ENCODE measurements around the gene NR4A1.

The NR4A1 gene

DNA sequence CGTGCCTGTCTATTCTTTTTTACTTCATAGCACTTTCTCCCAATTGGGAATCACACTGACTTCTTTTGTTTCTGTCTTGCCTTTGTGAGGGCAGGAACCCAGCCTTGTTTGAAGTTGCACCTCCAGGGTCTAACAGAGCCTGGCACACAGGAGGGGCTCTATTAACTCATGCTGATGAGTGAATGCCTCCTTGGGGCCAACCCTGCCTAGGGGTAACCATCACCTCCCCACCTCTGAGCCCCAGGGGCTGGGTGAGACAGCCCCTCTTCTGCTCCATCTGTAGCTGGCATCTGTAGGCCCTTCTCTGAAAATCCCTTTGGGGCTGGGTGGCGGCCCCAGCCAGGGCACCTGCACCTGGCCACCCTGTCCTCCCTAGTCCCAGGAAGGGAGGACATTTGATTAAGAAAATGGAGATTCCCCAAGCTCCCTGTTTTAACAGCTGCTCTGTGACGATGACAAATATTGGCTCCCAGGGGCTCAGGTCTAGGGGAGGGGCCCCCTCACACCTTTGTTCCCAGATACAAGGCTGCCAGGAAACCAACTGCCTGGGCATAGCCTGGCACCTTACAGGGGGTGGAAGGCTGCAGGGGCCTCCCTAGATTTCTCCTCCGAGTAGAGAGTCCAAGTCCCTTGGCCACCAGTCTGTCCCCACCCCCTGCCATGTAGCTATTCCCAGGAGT lies 32.7 kb upstream of the NR4A1 start:
- DNase-seq = peak; percentile 65

DNA sequence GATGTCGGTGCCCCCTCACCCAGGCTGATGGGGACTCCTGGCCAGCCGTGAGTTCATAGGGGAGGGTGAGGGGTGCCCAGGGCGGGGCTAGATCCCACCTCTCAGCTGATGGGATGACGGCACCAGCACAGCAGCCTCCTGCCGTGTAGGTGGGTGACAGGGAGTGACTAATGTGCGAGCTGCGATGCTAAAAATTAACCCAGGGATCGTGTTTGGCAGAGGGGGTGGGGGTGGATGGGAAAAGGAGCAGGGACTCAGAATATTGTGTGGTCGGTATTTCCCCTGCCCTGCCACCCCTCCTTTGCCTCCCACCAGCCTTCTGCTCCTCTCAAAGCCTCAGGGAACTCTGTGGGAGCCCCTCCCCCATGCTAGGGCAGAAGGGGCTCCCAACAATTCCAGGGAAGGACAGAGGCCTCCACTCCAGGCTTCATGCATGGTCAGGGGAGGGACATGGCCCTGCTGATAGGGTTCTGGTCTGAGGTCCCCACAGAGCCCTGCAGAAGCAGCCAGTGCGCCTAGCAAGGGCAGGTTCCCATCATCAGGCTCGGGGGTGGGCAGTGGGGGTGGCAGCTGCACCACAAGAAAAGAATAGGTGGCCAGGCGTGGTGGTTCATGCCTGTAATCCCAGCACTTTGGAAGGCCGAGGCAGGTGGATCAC lies 32.0 kb upstream of the NR4A1 start:
- peak; percentile 65 for DNase-seq

GRCh38 chr12:52020539-52021336 lies 30.5 kb upstream of the NR4A1 start:
- DNase-seq = peak; percentile 74

DNA sequence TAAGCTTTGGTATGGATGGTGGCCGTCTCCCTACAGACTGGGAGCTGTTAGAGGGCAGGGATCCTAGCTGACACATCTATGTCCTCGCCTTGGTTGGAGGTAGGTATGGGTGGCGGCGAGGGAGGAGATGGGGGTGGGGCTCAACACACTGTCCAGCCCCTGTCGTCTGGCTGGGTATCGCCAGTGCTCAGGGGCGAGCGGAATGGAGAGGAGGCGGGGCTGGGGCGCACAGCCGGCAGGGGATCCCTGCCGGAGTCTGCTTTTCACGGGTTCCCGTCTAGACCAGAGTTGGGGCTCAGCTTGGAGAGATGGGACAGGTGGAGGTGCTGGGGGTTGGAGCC lies 28.4 kb upstream of the NR4A1 start:
- no peak for DNase-seq

GRCh38 chr12:52023182-52023975 lies 27.9 kb upstream of the NR4A1 start:
- DNase-seq = peak; percentile 84

GRCh38 chr12:52023976-52024688 lies 27.1 kb upstream of the NR4A1 start:
- no peak for DNase-seq

DNA sequence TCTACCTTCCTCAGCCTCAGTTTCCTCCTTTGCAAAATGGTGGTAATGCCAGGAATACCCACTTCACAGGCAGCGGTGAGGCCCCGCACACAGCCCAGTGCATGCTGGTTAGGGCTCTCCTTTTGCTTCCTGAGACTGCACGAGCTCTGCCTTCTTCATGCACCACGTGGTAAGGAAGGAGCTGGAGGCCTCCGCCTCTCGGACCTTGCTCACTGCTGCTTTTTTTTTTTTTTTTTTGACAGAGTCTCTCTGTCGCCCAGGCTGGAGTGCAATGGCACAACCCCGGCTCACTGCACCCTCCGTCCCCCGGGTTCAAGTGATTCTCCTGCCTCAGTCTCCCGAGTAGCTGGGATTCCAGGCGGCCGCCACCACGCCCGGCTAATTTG lies 26.4 kb upstream of the NR4A1 start:
- no peak for DNase-seq

DNA sequence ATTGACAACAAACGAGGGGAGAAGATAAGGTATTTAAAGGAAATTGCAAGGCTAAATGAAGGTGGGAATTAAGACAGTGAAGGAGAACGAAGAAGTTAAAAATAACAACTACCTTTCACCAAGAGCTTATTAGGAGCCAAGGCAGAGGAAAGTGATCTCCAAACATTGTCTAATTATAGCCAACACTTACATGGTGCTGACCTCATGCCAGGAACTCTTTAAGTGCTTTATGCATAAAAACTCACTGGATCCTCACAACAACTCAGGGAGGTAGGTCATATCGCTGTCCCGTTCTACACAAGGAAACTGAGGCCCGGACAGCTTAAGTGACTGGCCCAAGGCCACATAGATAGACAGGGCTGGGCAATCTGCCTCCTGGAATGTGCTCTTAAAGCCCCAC lies 25.0 kb upstream of the NR4A1 start:
- no peak for DNase-seq

DNA sequence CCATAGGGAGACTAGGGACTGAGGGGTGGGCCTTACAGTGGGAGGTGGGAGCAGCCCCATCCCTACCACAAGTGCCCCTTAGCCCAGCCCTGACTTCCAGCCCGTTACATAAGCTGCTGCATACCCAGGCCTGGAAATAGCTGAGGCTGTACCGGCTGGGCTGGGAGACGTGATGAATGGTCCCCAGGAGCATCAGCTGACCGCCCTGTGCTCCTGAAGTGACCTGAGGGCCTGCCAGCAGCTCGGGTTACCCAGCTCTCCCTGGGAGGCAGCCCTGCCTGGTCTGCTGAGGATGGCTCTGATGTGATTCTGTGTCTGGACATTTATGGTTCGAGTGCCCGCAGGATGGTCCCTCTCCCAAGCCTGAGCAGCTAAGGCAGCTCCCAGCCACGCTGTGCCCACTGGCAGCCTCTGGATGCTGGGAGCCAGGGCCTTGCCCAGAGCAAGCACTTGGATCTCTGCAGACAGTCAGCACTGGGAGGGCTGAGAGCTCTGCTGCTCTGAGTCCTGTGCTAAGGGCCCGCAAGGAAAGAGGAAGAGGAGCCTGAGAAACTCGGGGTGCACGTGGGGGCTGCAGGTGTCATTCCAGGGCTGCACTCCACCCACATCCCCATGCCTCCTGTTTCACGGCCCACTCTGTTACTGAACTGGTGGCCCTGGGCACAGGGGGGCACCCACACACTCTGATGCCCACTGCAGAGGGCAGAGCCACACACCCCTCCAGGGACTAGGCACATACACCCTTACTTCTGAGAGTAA lies 24.0 kb upstream of the NR4A1 start:
- no peak for DNase-seq

DNA sequence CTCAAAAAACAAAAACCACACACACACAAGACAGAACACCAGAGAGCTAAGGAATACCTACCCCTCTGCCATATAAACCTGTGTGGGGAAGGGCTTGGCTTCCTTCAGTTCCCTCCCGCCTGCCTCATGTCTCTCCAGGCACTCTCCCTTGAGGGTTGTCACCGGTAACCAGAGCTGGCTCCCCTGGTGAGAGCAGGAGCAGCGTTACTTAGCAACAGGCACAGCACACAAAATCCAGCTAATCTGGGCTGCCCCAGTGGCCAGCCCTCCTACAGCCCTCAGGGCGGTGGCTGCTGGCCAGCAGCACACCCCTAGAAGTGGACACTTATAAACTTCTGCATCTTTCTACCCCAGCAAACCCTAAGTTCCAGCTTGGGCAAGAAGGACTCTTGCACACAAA lies 21.6 kb upstream of the NR4A1 start:
- DNase-seq = peak; percentile 94

GRCh38 chr12:52032446-52032803 lies 18.8 kb upstream of the NR4A1 start:
- no peak for DNase-seq

DNA sequence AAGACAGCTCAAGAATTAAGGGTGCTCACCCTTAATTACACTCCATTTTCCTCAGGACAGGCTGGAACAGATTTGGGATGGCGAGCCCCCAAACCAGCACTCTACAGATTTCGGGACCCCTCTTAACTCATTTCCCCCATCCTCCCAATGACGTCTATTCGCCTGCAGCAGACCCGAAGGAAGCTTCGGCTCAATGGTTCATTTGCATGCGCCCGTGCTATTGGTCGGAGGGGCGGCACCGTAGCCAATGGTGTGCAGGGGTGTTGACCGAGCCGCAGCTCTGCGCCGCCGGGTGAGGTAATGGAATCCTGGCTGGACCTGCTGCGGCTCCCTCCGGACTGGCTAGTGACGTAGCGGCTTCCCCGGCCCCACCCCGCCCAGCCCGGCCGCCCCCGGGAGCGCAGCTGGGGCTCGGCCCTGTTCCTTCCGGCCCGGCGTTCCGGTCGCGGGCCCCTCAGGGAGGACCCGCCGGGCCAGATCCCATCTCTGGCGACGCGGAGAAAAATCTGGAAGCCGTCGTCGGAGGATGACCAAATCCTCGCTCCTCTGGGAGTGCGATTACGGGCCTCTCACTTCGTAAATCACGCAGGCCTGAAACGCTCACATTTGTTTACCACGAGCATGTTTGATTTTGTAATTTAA lies 18.3 kb upstream of the NR4A1 start:
- peak; percentile 96 for DNase-seq

GRCh38 chr12:52033446-52034140 lies 17.6 kb upstream of the NR4A1 start:
- DNase-seq = no peak

DNA sequence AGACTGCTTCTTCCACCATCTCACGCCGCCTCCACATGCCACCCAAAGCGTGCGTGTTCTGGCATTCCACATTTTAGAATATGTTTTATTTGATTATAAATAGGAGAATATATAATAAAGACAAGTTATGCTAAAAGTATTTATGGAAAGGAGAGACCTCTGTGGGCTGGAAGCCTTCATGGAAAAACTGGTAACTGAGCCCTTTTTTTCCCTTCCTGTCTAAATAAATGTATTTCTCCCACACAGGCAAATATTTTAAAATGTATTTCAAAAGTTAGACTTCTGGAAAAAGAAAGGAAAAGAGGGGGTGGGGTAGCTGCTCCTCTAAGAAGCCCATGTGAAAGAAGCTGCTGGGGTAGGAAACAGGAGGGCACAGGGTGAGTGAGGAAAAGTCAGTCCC lies 16.1 kb upstream of the NR4A1 start:
- no peak for DNase-seq

DNA sequence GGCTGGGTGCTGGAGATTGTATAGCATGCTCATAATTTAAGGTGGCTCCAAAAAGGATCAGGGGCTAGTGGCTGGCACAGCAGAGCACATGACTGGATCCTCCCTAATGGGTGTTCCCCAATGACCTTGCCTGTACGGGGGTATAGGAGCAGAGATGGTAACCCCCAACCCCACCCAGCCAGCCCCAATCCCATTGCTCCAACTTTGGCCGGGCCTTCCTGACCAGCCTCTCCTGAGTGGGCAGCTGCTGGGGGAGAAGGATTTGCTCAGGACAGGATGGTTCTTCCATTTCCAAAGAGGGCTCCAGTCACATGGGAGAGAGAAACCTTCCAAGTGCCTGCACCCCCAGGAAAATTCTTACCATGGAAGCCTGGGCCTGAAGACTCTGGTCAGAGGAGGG lies 15.3 kb upstream of the NR4A1 start:
- no peak for DNase-seq

- DNase-seq = peak; percentile 67
Observed at GRCh38 chr12:52036587-52037171, 14.6 kb upstream of the NR4A1 start.

DNA sequence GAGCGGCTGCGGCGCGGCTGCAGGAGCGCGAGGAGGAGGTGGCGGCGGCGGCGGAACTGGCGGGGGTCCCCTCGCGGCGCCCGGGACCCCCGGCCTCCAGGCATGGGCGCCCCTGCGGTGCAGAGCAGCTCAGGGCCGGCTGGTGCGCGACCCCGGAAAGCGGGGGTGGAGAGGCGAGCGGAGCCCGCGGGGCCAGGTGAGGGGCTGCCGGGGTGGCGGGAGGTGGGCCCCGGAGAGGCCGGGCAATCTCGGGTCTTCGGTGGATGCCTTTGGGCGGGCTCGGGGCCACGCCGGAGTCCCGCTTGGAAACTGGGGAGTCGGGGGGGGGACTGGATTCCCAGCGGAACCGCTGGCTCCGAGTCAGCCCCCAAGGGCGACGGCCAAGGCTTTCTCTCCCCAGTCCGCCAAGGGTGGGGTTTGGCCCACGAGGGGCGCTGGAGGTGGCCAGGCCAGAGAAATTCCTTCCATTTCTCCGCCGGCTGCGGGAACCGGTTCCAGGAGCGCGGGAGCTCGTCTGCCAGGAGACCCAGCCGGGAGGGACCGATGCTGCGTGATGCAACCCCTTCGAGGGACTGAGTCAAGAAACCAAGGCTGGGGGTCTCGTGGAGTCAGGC lies 13.9 kb upstream of the NR4A1 start:
- no peak for DNase-seq

DNA sequence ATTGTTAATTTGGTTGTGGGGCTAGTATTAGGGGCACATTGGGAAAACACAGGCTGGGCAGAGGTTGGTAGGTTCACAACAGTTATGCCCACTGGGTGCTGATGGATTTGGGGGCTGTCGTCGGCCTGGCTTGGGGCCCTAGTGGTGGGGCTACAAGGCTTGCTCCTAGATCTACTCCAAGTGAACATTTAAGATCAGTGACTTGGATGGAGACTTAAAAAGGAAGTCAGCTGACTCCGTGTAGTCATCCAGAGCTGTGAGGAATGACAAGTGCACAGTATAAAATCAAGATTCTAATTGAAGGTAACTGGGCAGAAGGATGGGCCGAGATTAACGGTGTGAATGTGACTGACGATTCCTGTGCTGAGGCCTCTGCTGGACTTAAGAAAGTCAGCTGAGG lies 12.8 kb upstream of the NR4A1 start:
- DNase-seq = no peak

- DNase-seq = no peak
Observed at GRCh38 chr12:52041035-52041434, 10.2 kb upstream of the NR4A1 start.

GRCh38 chr12:52041695-52042123 lies 9.5 kb upstream of the NR4A1 start:
- no peak for DNase-seq

Measured in NCI-H1436 (cell line).